GM12801 (cell line): ENCODE measurements around the gene ASIC1.

Experiments used
- TF ChIP-seq, protein P1 (sequence below): IDR thresholded peaks from one replicate; pipeline ENCODE4 v1.5.1; 2011; ENCODE audit warnings: control low read depth; ENCODE audit not compliant: insufficient read length; ENCODE audit errors: extremely low read depth

The ASIC1 gene

DNA sequence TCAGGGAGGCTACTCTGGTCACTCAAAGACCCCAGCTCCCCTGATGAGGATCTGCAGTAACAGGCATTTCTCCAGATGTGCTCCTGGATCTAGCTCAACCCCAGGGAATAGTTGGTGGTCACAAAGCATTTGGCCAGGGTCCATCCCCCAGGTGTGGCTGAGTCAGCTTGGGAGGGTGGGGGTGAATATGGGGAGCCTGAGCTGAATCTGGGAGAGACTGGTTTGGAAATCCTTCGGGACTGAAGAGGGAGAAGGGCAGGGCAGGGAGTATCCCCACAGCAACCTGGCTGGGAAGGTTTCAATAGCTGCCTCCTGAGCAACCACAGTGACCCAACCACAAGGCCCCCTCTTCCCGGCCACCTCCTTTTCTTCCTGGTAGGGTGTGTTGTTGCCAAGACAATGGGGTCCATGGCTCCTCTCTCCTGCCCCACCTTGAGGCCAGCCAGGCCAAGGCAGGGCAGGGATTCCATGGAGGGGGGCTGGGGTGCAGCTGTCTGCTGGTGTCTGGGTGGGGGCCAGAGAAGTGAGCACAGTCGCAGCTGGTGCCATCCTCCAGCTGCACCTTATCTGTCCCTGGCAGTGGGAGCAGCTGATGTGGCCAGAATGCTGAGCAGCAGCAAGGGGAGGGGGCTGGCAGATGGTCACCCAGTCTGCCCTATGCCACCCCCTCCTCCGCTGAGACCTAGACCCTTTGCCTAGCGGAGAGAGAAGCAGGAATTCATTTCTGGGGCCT, 5.5 kb downstream of the ASIC1 start:
- TF ChIP-seq, protein P1, sequence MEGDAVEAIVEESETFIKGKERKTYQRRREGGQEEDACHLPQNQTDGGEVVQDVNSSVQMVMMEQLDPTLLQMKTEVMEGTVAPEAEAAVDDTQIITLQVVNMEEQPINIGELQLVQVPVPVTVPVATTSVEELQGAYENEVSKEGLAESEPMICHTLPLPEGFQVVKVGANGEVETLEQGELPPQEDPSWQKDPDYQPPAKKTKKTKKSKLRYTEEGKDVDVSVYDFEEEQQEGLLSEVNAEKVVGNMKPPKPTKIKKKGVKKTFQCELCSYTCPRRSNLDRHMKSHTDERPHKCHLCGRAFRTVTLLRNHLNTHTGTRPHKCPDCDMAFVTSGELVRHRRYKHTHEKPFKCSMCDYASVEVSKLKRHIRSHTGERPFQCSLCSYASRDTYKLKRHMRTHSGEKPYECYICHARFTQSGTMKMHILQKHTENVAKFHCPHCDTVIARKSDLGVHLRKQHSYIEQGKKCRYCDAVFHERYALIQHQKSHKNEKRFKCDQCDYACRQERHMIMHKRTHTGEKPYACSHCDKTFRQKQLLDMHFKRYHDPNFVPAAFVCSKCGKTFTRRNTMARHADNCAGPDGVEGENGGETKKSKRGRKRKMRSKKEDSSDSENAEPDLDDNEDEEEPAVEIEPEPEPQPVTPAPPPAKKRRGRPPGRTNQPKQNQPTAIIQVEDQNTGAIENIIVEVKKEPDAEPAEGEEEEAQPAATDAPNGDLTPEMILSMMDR = no peak

GRCh38 chr12:50065726-50066310, 8.4 kb downstream of the ASIC1 start:
- TF ChIP-seq, protein P1 = no peak

DNA sequence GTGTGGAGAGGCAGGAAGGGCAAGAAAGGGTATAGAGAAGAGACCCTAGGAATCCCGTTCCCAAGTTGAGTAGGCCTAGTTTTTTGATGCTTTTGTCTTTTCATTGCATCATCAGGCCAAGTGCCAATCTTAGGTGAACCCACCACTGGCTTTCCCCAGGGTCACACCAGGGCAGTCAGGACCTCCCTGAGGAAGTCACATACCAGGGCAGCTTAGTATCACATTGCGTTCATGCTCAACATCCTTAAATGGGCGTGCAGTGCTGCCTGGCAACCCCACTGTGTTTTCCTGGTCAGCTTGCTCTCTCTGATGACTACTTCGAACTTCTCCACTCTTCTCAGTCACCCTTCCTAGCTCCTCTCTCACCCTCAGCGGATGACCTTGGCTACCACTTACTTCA, 9.0 kb downstream of the ASIC1 start:
- TF ChIP-seq, protein P1 = no peak

- TF ChIP-seq, protein P1 = no peak
Observed at GRCh38 chr12:50069069-50069468, 11.7 kb downstream of the ASIC1 start.

GRCh38 chr12:50069539-50069938, 12.1 kb downstream of the ASIC1 start:
- TF ChIP-seq, protein P1 = no peak

- TF ChIP-seq, protein P1 = peak; percentile 83
Observed at GRCh38 chr12:50070314-50071060, 13.1 kb downstream of the ASIC1 start.

- TF ChIP-seq, protein P1 = no peak
Observed at GRCh38 chr12:50072198-50072907, 15.0 kb downstream of the ASIC1 start.
